Measurements from ENCODE around the gene TMEM74B. TPM values are rescaled to one million over a fixed set of nuclear protein-coding genes. Genes with fewer than 3 reads are reported as not detected.
"Not testable (repeated sequence)": the region's sequence is repeated elsewhere in the genome, so short reads cannot be mapped to it uniquely, and the experiment has no call there.

TMEM74B gene
- total RNA-seq, 1 experiment from 2014 or later: 0.06 TPM

- no peak for DNase-seq (ENCODE audit: low read depth)
Measured at GRCh38 chr20:1180949-1181348, 3.8 kb downstream of the TMEM74B start.

- DNase-seq (ENCODE audit: low read depth): no peak
Measured at GRCh38 chr20:1178623-1179022, 6.2 kb downstream of the TMEM74B start.

- no peak for DNase-seq (ENCODE audit: low read depth)
Measured at GRCh38 chr20:1178103-1178502, 6.7 kb downstream of the TMEM74B start.

GRCh38 chr20:1177680-1178079 is 7.1 kb downstream of the TMEM74B start:
- DNase-seq (ENCODE audit: low read depth): peak; percentile 13

GRCh38 chr20:1174787-1175186 is 10.0 kb downstream of the TMEM74B start:
- no peak for DNase-seq (ENCODE audit: low read depth)

GRCh38 chr20:1173698-1174097 is 11.1 kb downstream of the TMEM74B start:
- no peak for DNase-seq (ENCODE audit: low read depth)

- DNase-seq (ENCODE audit: low read depth): peak; percentile 34
Measured at GRCh38 chr20:1171461-1172093, 13.2 kb downstream of the TMEM74B start.

GRCh38 chr20:1169224-1169623 is 15.6 kb downstream of the TMEM74B start:
- no peak for DNase-seq (ENCODE audit: low read depth)

GRCh38 chr20:1166948-1167720 is 17.6 kb downstream of the TMEM74B start:
- DNase-seq (ENCODE audit: low read depth): no peak

- DNase-seq (ENCODE audit: low read depth): no peak
Measured at GRCh38 chr20:1165941-1166340, 18.8 kb downstream of the TMEM74B start.

- DNase-seq (ENCODE audit: low read depth): no peak
Measured at GRCh38 chr20:1165521-1165920, 19.3 kb downstream of the TMEM74B start.

GRCh38 chr20:1164871-1165270 is 19.9 kb downstream of the TMEM74B start:
- no peak for DNase-seq (ENCODE audit: low read depth)

- DNase-seq (ENCODE audit: low read depth): no peak
Measured at GRCh38 chr20:1163653-1164052, 21.1 kb downstream of the TMEM74B start.

GRCh38 chr20:1163105-1163504 is 21.7 kb downstream of the TMEM74B start:
- no peak for DNase-seq (ENCODE audit: low read depth)

- no peak for DNase-seq (ENCODE audit: low read depth)
Measured at GRCh38 chr20:1160991-1161390, 23.8 kb downstream of the TMEM74B start.

- DNase-seq (ENCODE audit: low read depth): no peak
Measured at GRCh38 chr20:1160496-1160895, 24.3 kb downstream of the TMEM74B start.

- no peak for DNase-seq (ENCODE audit: low read depth)
Measured at GRCh38 chr20:1155342-1155741, 29.4 kb downstream of the TMEM74B start.

GRCh38 chr20:1154691-1155090 is 30.1 kb downstream of the TMEM74B start:
- no peak for DNase-seq (ENCODE audit: low read depth)

GRCh38 chr20:1154226-1154625 is 30.6 kb downstream of the TMEM74B start:
- no peak for DNase-seq (ENCODE audit: low read depth)

GRCh38 chr20:1150968-1151367 is 33.8 kb downstream of the TMEM74B start:
- DNase-seq (ENCODE audit: low read depth): no peak

- DNase-seq (ENCODE audit: low read depth): peak; percentile 21
Measured at GRCh38 chr20:1150218-1150617, 34.6 kb downstream of the TMEM74B start.

GRCh38 chr20:1149812-1150211 is 35.0 kb downstream of the TMEM74B start:
- not testable (repeated sequence) for DNase-seq (ENCODE audit: low read depth)

GRCh38 chr20:1146957-1147356 is 37.8 kb downstream of the TMEM74B start:
- DNase-seq (ENCODE audit: low read depth): no peak

Data from Daoy (cell line).